Breast epithelium (tissue), 3 donors: ENCODE data around the gene C2CD2L.

Source experiments
- POLR2AphosphoS5 ChIP-seq, 3 donors: sonication (generic); formaldehyde crosslinking; IDR thresholded peaks; one replicate each; pipeline ENCODE4 v1.6.1; 2017; ENCODE audit warnings: antibody characterized with exemption in 3 of 3
- TF ChIP-seq, protein P1 (sequence below), 3 donors: fragments of 450-650 bp; IDR thresholded peaks; one replicate each; pipeline ENCODE4 v1.5.1; 2016 to 2017; ENCODE audit warnings: antibody characterized with exemption in 3 of 3, mild to moderate bottlenecking in 3 of 3, moderate library complexity in 3 of 3

GRCh38 chr11:119149786-119150275, 42.7 kb downstream of the C2CD2L start:
- TF ChIP-seq, protein P1, sequence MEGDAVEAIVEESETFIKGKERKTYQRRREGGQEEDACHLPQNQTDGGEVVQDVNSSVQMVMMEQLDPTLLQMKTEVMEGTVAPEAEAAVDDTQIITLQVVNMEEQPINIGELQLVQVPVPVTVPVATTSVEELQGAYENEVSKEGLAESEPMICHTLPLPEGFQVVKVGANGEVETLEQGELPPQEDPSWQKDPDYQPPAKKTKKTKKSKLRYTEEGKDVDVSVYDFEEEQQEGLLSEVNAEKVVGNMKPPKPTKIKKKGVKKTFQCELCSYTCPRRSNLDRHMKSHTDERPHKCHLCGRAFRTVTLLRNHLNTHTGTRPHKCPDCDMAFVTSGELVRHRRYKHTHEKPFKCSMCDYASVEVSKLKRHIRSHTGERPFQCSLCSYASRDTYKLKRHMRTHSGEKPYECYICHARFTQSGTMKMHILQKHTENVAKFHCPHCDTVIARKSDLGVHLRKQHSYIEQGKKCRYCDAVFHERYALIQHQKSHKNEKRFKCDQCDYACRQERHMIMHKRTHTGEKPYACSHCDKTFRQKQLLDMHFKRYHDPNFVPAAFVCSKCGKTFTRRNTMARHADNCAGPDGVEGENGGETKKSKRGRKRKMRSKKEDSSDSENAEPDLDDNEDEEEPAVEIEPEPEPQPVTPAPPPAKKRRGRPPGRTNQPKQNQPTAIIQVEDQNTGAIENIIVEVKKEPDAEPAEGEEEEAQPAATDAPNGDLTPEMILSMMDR (IDR thresholded peaks at IDR 0.05), result no peak
- TF ChIP-seq POLR2AphosphoS5 (IDR thresholded peaks at IDR 0.05), result no peak
